Measurements from ENCODE around the gene KRTAP10-6. TPM values are rescaled to one million over a fixed set of nuclear protein-coding genes. Genes with fewer than 3 reads are reported as not detected.

KRTAP10-6 gene
- total RNA-seq, 2 experiments from 2014 or later: not detected

GRCh38 chr21:44615911-44616590 lies 23.7 kb upstream of the KRTAP10-6 start:
- POLR2A ChIA-PET: interaction anchor here (1.4 kb wide), 1 partner anchor 42 kb away, joined by 3 read pairs; the partner anchor contains the start of gene KRTAP12-3
- no peak for ATAC-seq (ENCODE audit: poor library complexity)
- H3K4me3 Mint-ChIP-seq: peak overlapping the region; percentile 25
- DNase-seq: no peak
- H3K9me3 ChIP-seq (ENCODE audit: control insufficient read depth in 1 of 2, insufficient read depth in 1 of 2, low read length in 2 of 2): peaks cover 15 to 17% of the 10 kb centered on the region in 2 experiments
- peaks cover 42% of the 10 kb centered on the region for H3K4me1 ChIP-seq (ENCODE audit: insufficient read depth, low read length)
- peaks cover 24% of the 10 kb centered on the region for H3K36me3 Mint-ChIP-seq (ENCODE audit: low read depth)
- H3K27me3 Mint-ChIP-seq: no peaks in the 10 kb centered on the region
- no peak overlapping the region for H3K27ac ChIP-seq (ENCODE audit: low read depth in 1 of 2, low read length in 2 of 2)
- H3K36me3 ChIP-seq (ENCODE audit: insufficient read depth, low read length): no peaks in the 10 kb centered on the region
- H3K27ac Mint-ChIP-seq: peak overlapping the region; percentile 14
- no peak overlapping the region for H3K4me3 ChIP-seq (ENCODE audit: low read length)
- peaks cover 16% of the 10 kb centered on the region for H3K9me3 Mint-ChIP-seq
- H3K4me1 Mint-ChIP-seq (ENCODE audit: low read depth): peaks cover 52% of the 10 kb centered on the region
- CTCF ChIA-PET: no interaction called here
- intact Hi-C loops (cut with DNase I, micrococcal nuclease): loop anchor here (5.0 to 10.0 kb wide), 3 partner anchors 36 to 106 kb away; partner anchors contain the start of genes KRTAP10-1 (in 1 of the 2) and KRTAP12-4 (in 1 of the 2)
- H3K27me3 ChIP-seq (ENCODE audit: control insufficient read depth in 1 of 2, insufficient read depth in 2 of 2, low read length in 2 of 2): no peaks in the 10 kb centered on the region
- TF ChIP-seq, protein P1, sequence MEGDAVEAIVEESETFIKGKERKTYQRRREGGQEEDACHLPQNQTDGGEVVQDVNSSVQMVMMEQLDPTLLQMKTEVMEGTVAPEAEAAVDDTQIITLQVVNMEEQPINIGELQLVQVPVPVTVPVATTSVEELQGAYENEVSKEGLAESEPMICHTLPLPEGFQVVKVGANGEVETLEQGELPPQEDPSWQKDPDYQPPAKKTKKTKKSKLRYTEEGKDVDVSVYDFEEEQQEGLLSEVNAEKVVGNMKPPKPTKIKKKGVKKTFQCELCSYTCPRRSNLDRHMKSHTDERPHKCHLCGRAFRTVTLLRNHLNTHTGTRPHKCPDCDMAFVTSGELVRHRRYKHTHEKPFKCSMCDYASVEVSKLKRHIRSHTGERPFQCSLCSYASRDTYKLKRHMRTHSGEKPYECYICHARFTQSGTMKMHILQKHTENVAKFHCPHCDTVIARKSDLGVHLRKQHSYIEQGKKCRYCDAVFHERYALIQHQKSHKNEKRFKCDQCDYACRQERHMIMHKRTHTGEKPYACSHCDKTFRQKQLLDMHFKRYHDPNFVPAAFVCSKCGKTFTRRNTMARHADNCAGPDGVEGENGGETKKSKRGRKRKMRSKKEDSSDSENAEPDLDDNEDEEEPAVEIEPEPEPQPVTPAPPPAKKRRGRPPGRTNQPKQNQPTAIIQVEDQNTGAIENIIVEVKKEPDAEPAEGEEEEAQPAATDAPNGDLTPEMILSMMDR (IDR thresholded peaks at IDR 0.05): no peak

DNA sequence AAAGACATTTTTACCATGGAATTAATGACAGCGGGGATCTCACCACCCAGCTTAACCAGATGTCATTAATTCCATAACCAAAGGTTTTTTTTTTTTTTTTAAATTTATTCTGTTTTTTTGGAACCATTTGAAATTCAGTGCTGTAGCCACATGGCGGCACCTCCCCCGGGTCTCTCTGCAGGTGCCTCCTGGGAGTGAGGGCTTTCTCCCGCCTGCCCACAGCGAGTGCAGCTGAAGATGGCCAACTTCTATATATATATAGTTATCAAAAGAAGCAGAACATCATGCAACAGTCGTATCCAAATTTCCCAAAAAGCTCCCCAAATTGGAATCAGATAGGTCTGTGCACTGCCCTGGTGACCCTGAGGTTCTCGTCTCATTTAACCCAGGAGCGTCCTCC lies 23.2 kb upstream of the KRTAP10-6 start:
- H3K9me3 Mint-ChIP-seq: peaks cover 12% of the 10 kb centered on the region
- CTCF ChIA-PET: no interaction called here
- H3K4me1 Mint-ChIP-seq (ENCODE audit: low read depth): peaks cover 48% of the 10 kb centered on the region
- peaks cover 42% of the 10 kb centered on the region for H3K4me1 ChIP-seq (ENCODE audit: insufficient read depth, low read length)
- no peaks in the 10 kb centered on the region for H3K36me3 ChIP-seq (ENCODE audit: insufficient read depth, low read length)
- peaks cover 20 to 21% of the 10 kb centered on the region in 2 experiments for H3K9me3 ChIP-seq (ENCODE audit: control insufficient read depth in 1 of 2, insufficient read depth in 1 of 2, low read length in 2 of 2)
- H3K4me3 ChIP-seq (ENCODE audit: low read length): no peak overlapping the region
- TF ChIP-seq, protein P1 (IDR thresholded peaks at IDR 0.05): no peak
- POLR2A ChIA-PET: no interaction called here
- no peak overlapping the region for H3K4me3 Mint-ChIP-seq
- intact Hi-C loops (cut with DNase I, micrococcal nuclease): loop anchor here (5.0 to 10.0 kb wide), 3 partner anchors 37 to 107 kb away; partner anchors contain the start of genes KRTAP10-1 (in 1 of the 2) and KRTAP12-4 (in 1 of the 2)
- H3K27me3 Mint-ChIP-seq: no peaks in the 10 kb centered on the region
- peaks cover 19% of the 10 kb centered on the region for H3K36me3 Mint-ChIP-seq (ENCODE audit: low read depth)
- no peak overlapping the region for H3K27ac ChIP-seq (ENCODE audit: low read depth in 1 of 2, low read length in 2 of 2)
- no peak for ATAC-seq (ENCODE audit: poor library complexity)
- no peaks in the 10 kb centered on the region for H3K27me3 ChIP-seq (ENCODE audit: control insufficient read depth in 1 of 2, insufficient read depth in 2 of 2, low read length in 2 of 2)
- H3K27ac Mint-ChIP-seq: no peak overlapping the region
- no peak for DNase-seq

DNA sequence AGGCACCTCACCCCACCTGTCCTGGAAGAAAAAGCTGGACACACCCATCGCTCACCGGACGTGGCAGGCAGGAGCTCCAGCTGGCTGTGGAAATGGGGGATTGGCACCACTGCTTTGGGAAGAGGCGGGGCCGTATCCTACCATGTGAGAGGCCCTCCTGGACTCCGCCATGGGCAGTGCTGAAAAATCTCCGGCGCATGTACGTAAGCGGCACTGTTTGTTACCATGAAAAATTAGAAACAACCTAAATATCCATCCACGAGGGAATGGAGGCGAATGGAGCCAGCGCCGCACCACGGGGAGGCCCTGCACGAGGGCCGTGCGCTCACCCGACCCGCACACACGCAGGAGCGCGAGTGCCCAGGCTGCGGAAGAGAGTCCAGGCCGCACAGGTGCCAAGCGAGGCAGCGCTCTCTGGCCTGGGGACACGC lies 22.7 kb upstream of the KRTAP10-6 start:
- H3K27me3 ChIP-seq (ENCODE audit: control insufficient read depth in 1 of 2, insufficient read depth in 2 of 2, low read length in 2 of 2): no peaks in the 10 kb centered on the region
- H3K27ac Mint-ChIP-seq: peak overlapping the region; percentile 38
- intact Hi-C loops (cut with DNase I, micrococcal nuclease): loop anchor here (5.0 to 10.0 kb wide), 3 partner anchors 37 to 107 kb away; partner anchors contain the start of genes KRTAP10-1 (in 1 of the 2) and KRTAP12-4 (in 1 of the 2)
- TF ChIP-seq, protein P1 (IDR thresholded peaks at IDR 0.05): no peak
- H3K9me3 ChIP-seq (ENCODE audit: control insufficient read depth in 1 of 2, insufficient read depth in 1 of 2, low read length in 2 of 2): peaks cover 22 to 25% of the 10 kb centered on the region in 2 experiments
- no peak overlapping the region for H3K4me3 ChIP-seq (ENCODE audit: low read length)
- no peak for ATAC-seq (ENCODE audit: poor library complexity)
- H3K27me3 Mint-ChIP-seq: no peaks in the 10 kb centered on the region
- peaks cover 42% of the 10 kb centered on the region for H3K4me1 ChIP-seq (ENCODE audit: insufficient read depth, low read length)
- H3K36me3 ChIP-seq (ENCODE audit: insufficient read depth, low read length): no peaks in the 10 kb centered on the region
- POLR2A ChIA-PET: no interaction called here
- no peak for DNase-seq
- no peak overlapping the region for H3K27ac ChIP-seq (ENCODE audit: low read depth in 1 of 2, low read length in 2 of 2)
- H3K4me1 Mint-ChIP-seq (ENCODE audit: low read depth): peaks cover 44% of the 10 kb centered on the region
- no peak overlapping the region for H3K4me3 Mint-ChIP-seq
- CTCF ChIA-PET: no interaction called here
- peaks cover 10% of the 10 kb centered on the region for H3K9me3 Mint-ChIP-seq
- peaks cover 15% of the 10 kb centered on the region for H3K36me3 Mint-ChIP-seq (ENCODE audit: low read depth)

Data from CD4-positive, alpha-beta T cell (primary cell).